GM18907 (cell line): ENCODE measurements around the gene SOCS6.
"Not testable (repeated sequence)": the region's sequence is repeated elsewhere in the genome, so short reads cannot be mapped to it uniquely, and the experiment has no call there.

ENCODE experiments used
- ATAC-seq: cut with Tn5 transposase; IDR thresholded peaks from one replicate; pipeline ENCODE4 v1.9.1; 2021; ENCODE audit warnings: mild to moderate bottlenecking, moderate library complexity; ENCODE audit not compliant: unreplicated experiment

SOCS6 gene

DNA sequence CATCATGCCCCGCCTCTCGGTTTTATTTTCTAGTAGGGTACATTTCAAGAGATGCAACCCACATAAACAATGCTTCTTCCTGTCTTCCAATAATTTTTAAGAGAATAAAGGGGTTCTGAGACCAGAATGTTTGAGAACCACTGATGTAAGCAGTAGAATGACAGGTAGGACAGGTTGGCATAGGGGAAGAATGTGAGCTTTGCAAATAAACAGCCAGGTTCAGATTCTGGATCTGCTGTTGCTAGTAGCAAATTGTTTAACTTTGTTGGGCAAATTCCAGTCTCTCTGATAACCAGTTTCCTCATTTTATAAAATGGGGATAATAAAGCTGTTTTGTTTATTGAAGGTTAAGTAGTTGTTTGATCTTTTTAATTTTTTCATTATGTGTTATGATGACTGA is 32.8 kb downstream of the SOCS6 start:
- no peak for ATAC-seq

DNA sequence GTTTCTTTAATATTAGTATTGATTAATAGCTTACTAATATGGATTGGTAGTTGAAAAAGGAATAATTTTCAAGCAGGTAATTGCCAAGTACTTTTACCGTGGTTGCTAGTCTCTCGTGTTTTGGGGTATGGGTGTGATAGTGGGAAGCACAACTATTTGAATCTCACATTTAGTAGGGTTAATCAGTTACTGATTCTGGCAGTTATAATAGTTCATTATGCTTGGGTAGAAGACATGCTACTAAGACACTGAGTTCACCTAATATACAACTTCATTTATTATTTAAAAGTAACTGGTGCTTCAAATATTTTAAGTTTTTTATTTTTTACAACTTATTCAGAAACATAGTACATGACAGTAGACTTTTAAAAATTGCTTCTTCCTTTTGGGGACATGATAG is 33.5 kb downstream of the SOCS6 start:
- no peak for ATAC-seq

GRCh38 chr18:70322928-70323327 is 34.1 kb downstream of the SOCS6 start:
- no peak for ATAC-seq

DNA sequence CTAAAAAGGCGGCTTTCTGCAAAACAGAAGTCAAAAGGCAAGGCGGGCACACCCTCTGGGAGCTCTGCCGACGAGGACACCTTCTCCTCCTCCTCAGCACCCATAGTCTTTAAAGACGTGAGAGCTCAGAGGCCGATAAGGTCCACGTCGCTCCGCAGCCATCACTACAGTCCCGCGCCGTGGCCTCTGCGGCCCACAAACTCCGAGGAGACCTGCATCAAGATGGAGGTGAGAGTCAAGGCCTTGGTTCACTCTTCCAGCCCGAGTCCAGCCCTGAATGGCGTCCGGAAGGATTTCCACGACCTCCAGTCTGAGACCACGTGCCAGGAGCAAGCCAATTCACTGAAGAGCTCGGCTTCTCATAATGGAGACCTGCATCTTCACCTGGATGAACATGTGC is 36.1 kb downstream of the SOCS6 start:
- ATAC-seq: no peak

DNA sequence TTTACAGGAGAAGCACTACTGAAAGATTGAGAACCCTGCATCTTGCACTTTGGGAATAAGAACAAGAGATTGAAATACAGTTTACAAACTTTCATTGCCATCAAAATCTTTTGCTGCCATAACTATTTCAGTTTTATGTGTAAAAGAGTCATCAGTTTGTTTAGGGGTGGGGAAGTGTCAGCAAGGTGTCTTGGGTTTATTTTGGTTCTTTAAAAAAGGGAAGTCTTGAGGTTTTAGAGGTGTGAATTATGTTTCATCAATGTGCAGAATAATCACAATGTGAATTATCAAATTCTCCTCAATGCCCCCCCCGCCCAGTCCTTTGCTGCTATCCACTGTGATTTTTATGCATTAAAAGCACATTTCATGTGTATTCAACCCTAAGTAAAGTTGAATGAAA is 37.4 kb downstream of the SOCS6 start:
- ATAC-seq: no peak

DNA sequence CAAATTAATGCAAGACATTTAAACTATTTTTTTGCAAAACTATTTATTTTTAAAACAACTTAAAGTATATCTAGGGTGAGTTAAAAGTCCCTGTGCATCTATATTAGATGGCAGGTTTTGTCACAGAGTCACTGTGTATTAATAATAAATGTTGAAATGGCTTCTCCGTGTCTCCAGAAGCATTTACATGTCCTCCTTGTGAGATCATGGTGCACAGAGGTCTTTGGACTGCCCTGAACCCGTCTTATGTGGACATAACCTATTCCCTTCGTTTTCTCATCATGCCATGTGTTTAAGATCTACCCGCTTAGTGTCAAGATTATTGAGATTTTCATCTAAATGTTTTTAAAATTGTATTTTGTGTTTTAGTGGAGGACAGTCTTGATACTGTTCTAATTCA is 39.3 kb downstream of the SOCS6 start:
- no peak for ATAC-seq

GRCh38 chr18:70329071-70329470 is 40.2 kb downstream of the SOCS6 start:
- no peak for ATAC-seq

DNA sequence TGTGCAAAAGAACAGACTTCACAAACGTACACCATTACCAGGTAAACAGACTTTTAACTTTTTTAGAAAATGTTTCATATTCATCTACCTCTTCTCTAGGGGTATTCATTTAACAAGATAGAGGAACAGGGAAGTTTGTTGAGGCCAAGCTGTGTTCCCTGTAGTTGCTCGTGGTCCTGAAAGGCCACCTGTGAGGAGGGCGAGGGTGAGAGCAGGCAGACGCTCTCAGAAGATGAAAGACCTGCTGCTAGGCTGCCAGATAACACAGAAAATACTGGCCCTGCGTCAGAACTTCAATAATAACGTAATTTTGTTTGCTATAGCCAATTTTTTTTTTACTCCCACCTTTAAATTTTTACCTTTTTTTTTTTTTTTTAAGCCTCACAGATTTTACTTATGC is 42.0 kb downstream of the SOCS6 start:
- ATAC-seq: no peak

DNA sequence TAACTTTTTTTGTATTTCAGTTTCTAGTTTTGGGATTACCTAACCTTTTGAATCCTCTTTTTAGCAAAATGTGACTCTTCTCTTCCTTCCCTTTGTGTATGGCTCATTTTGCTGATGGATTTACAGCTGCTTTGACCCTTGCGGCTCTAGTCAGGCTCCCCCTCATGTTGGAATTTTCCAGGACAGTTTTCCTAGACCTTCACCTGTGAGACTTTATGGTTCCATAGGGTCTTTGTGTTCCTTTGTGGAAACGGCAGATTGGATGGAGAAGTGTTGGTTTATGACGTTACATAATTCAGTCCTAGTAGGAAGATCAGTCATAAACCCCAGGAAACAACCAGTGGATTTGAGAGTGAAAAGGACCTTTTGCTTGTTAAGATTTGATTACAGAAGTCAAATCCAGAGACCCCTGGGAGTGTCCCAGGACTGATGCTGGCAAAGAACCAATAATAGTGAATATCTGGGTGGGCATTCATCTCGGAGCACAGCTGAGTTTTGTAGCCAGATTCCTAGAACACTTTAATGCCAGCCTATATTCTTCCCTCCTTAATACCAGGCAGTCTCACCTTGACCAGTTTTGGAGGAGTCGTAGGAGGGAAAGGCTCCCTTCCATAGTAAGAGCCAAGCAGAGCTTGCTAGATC is 42.7 kb downstream of the SOCS6 start:
- no peak for ATAC-seq

DNA sequence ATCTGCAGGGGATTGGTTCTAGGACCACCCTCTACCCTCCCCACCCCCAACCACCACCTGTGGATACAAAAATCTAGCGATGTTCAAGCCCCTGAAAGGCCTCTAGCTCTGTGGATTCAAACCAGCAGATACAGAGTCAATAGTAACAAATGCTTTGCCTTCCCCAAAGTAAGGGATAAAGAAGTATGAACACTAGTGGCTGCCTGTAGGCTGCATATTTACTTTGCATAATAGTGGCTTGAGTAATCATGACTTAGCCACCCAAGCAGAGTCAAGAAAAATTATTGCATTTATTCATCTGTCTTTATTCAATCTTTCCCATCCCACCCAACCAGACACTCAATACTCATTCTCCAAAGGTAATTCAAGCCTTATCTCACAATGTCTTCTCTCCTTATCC is 43.8 kb downstream of the SOCS6 start:
- no peak for ATAC-seq

DNA sequence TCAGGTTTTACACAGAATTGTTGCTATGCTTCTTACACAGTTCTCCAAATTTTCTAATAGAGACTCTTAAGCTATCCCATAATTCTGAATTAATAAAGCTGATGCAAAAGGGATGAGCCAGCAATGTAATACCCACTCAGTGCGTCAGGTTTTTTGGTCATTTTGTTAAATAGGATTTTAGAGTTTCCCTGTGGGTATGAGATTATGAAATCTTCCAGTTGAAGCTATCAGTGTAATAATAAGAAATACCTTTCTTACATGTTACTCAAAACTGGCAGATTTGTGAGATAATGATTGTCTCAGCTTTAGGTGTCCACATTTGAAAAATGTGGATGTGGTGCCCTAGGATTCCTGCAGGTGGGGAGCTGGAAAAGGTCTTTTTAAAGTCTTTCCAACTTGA is 44.5 kb downstream of the SOCS6 start:
- no peak for ATAC-seq

DNA sequence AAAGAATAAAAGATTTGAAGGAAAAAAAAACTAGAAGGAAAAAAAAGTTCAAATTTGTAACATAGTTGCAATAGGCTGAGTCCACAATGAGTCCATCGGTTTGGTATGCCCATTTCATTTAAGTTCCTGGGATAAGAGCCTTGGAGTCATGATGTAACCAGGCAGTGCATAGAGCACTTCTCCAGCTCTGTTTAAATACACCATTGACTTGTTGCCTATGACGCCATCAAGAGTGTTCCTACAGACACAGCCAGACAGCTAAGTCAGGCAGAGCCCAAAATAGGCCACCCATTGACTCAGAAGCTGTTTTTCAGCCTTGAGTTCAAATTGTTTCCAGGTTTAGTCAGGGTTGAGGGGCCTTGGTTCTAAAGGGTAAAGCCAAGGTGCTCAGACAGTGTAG is 44.9 kb downstream of the SOCS6 start:
- no peak for ATAC-seq

- no peak for ATAC-seq
These were observed 45.4 kb downstream of the SOCS6 start for GRCh38 chr18:70334264-70334663.

DNA sequence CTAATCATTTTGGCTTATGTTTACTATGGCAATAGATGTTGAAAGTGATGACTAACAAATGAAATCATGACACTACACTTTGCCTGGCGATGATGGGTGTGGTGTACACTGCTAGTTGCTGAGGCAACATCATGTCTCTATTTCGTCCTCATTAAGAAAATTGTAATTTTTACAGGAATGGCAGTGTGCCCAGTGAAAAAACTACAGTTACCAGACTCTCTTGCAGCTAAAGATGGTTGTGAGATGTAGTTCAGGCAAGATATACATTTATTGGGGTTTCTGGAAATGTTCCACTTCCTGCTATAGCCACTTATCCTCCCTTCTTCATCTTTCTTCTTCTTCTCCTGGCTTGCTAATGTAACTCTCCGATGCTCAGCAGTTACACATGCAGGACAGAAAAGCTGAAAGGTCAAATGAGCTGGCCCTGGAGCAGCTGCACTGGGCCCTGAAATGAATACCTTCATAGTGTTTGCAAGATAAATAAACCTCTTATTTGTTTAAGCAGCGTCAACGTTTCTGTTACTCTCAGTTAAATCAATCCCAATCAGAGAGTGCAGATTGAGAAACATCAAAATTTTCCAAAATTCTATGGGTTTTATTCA is 46.0 kb downstream of the SOCS6 start:
- no peak for ATAC-seq

DNA sequence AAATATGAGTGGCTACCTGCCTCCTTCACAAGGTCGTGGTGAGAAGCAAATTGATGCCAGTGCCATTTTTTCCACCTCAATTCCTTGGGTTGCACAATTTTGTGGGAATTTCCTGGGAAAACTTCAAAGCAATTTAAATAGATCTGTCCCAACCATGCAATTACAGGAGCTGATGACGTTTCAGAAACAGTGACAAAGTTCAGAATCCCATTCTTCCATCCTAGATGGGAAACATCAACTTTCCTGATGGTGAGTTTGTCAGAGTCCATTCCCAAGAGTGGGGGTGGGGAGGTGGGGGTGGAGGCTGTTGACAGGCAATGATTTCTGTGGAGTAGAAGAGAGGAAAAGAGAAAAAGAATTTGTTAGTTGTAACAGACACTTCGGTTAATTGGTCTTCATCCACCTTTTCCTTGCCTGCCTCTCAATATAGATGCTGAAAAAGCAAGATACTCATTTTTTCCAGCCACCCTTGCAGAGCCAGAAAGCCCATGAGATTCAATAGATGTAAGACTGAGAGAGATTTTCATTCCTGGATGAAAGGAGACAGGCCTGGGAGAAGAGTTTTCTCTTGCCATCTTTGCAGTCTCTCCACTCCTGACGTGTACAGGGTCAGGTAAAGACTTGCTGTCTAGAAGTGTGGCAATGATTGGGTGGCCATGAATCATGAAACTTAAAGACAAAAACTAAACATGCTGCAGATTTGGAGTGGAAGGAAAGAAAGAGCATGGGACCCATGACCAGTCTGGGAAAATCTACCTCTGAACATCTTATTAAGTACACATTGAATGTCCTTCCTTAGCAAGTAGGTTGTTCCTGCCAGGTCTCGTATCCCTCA is 47.3 kb downstream of the SOCS6 start:
- no peak for ATAC-seq

DNA sequence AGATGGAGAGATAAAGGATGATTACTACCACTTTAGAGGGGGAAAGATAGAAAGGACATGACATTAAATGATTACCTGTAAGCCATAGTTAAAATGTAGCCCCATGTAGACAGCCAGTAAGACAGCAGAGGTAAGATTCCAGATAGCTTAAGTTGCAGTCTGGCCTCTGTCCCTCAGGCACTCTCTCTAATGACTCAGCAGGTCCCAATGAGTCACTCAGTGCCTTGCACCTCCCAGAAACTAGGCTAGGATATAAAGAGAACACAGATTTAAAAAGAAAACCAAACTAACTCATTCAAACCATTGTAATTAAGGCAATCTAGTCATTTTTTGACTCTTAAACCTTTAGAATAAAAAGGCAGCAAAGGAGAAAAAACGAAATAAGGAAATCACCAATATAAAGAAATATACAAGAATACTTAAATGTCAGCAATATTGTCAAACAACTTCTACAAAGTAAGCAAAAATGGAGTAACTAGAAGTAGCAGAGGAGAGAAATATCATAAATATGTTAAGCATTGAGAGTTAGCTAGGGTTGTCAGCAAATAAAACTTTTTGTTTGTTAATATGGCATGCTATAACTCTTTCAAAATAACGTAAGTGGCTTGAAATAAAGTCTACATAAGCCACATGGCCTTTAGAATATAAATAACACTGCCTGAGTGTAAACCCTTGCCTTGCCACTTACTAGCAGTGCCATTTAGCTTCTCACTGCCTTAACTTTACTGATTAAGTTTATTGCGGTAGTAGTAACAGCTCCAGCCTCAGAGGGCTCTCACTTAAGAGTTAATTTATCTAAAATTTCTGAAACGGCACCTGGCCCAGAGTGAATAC is 48.5 kb downstream of the SOCS6 start:
- no peak for ATAC-seq

DNA sequence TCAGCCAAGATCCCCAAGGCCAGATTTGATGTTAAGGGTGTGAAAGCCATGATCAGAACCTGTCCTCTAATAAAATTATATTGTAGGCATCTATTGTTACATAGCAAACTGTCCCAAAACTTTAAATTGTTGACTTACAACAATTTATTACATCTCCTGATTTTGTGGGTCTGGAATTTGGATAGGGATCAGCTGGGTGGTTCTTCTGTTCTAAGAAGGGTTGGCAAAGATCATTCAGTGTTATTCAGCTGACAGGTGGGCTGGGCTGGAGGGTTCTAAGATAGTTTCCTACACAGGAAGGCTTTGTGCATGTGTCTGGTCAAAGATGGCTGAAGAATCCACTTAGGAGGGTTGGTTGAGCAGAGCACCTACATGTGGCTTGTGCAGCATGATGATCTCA is 50.0 kb downstream of the SOCS6 start:
- no peak for ATAC-seq

DNA sequence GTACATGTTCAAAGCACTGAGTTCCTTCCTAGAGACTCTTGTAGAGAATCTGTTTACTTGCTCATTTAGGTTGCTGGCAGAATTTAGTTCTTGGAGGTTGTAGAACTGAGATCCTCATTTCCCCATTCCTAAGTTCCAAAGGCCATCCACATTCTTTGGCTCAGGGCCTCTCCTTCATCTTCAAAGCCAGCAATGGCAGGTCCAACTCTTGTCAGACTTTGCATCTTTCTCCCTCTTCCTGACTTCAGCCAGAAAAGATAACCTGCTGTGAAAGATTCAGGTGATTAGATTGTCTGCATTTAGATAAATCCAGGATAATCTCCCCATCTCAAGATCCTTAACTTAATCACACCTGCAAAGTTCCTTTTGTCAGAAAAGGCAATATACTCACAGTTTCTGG is 51.1 kb downstream of the SOCS6 start:
- ATAC-seq: no peak

DNA sequence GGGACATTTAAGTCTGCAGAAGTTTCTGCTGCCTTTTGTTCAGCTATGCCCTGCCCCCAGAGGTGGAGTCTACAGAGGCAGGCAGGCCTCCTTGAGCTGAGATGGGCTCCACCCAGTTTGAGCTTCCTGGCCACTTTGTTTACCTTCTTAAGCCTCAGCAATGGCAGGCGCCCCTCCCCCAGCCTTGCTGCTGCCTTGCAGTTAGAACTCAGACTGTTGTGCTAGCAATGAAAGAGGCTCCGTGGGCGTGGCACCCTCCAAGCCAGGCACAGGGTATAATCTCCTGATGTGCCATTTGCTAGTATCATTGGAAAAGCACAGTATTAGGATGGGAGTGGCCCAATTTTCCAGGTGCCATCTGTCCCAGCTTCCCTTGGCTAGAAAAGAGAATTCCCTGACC is 59.6 kb downstream of the SOCS6 start:
- ATAC-seq: not testable (repeated sequence)

DNA sequence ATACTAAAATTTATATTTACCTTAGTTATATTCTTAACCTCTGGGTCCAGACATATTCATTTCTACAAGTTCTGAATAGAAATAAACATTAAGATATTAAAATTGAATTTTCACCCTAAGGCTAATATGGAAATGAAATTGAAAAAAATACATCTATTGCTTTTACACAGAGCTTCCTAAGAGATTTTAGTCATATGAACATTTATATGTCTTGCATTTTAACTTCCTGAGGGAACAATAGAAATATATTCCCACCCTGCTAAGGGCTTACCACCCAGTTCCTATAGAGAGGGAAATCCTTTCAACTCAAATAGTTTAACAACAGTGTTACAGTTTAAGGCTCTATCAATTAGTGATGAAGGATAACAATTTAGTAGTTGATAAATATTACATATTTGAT is 60.5 kb downstream of the SOCS6 start:
- no peak for ATAC-seq

DNA sequence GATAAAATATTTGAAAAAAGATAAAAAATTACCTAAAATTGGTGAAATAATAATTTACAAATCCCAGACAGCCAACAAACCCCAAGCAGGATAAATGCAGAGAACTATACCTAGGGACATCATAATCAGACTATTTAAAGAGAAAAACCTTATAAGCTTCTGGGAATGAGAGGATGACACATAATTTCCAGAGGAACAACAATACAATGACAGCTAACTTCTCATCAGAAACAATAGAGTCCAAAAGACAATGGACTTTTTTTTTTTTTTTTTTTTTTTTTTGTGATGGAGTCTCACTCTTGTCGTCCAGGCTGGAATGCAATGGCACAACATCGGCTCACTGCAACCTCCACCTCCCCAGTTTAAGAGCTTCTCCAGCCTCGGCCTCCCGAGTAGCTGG is 65.2 kb downstream of the SOCS6 start:
- ATAC-seq: no peak
